GM12864 (cell line): Measurements from ENCODE around the gene ADAMTS18.

Experiments
- DNase-seq: peaks from one replicate; pipeline ENCODE4 v3.0.0-alpha.2; 2011; ENCODE audit warnings: low read depth
- H3K4me3 ChIP-seq: 2 replicates; pipeline ENCODE4 v1.5.1; 2011; ENCODE audit warnings: mild to moderate bottlenecking, low read depth, low read length, control low read depth
- TF ChIP-seq, protein P1 (sequence below): IDR thresholded peaks from 2 replicates; pipeline ENCODE4 v1.5.1; 2011; ENCODE audit warnings: low read depth, mild to moderate bottlenecking, moderate library complexity, low read length, control low read depth, inconsistent platforms; ENCODE audit errors: missing control alignments

Gene ADAMTS18

DNA sequence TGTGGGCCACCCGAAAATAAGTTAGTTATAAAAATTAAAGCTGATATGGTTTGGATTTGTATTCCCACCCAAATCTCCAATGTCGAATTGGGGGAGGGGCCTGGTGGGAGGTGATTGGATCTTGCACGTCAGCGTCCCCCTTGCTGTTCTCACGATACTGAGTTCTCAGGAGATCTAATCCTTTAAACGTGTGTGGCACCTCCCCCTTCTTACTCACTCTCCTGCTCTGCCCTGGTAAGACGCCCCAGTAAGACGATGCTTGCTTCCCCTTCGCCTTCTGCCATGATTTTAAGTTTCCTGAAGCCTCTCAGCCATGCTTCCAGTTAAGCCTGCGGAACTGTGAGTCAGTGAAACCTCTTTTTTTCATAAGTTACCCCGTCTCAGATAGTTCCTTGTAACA lies 200.2 kb downstream of the ADAMTS18 start:
- DNase-seq: no peak
- TF ChIP-seq, protein P1, sequence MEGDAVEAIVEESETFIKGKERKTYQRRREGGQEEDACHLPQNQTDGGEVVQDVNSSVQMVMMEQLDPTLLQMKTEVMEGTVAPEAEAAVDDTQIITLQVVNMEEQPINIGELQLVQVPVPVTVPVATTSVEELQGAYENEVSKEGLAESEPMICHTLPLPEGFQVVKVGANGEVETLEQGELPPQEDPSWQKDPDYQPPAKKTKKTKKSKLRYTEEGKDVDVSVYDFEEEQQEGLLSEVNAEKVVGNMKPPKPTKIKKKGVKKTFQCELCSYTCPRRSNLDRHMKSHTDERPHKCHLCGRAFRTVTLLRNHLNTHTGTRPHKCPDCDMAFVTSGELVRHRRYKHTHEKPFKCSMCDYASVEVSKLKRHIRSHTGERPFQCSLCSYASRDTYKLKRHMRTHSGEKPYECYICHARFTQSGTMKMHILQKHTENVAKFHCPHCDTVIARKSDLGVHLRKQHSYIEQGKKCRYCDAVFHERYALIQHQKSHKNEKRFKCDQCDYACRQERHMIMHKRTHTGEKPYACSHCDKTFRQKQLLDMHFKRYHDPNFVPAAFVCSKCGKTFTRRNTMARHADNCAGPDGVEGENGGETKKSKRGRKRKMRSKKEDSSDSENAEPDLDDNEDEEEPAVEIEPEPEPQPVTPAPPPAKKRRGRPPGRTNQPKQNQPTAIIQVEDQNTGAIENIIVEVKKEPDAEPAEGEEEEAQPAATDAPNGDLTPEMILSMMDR: no peak
- H3K4me3 ChIP-seq: no peak overlapping the region

DNA sequence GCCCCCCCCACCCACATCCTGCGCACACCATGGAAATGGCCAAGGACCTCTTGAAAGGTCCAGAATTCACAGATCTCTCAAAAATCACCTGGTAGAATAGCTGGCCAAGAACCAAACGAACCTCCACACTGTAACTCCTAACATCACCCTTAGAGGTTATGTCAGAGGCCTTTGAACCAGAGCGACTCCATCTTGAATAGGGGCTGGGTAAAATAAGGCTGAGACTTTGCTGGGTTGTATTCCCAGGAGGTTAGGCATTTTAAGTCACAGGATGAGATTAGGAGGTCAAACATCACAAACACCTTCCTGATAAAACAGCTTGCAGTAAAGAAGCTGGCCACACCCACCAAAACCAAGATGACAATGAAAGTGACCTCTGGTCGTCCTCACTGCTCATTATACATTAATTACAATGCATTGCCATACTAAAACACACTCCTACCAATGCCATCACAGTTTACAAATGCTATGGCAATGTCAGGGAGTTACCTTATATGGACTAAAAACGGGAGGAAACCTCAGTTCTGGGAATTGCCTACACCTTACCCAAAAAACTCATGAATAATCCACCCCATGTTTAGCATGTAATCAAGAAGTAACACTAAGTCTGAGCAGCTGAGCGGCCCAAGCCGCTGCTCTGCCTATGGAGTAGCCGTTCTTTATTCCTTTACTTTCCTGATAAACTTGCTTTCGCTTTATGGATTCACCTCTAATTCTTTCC lies 200.9 kb downstream of the ADAMTS18 start:
- TF ChIP-seq, protein P1: no peak
- no peak overlapping the region for H3K4me3 ChIP-seq
- DNase-seq: no peak
